A549 (cell line): ENCODE data around the gene TBC1D2B. TPM values are rescaled to one million over a fixed set of nuclear protein-coding genes. Genes with fewer than 3 reads are reported as not detected.

Experiments
- ATAC-seq, 2 experiments: fragments of 200-7000 bp in 1 of 2; fragments of >200 bp in 1 of 2; cut with Nextera tagmentation in 1 of 2; cut with Tn5 transposase in 1 of 2; 3 replicates each; pipeline versions ENCODE4 v1.8.0 to v1.9.1; 2018 to 2020; ENCODE audit warnings: mild to moderate bottlenecking in 1 of 2, moderate library complexity in 1 of 2
- CTCF ChIA-PET: fragments of 300-600 bp; sonication (Branson Sonifier 250); formaldehyde crosslinking; extraction: SDS; loops from one replicate; lab custom pipeline; 2021; ENCODE audit warnings: antibody characterized with exemption, inconsistent platforms; lab: Yijun Ruan, JAX
- POLR2A ChIA-PET: fragments of 350-600 bp; formaldehyde crosslinking; extraction: SDS; loops from one replicate; lab custom pipeline; 2021; ENCODE audit warnings: antibody characterized with exemption, inconsistent platforms; lab: Yijun Ruan, JAX
- DNase-seq, 2 experiments: peaks; one replicate each; pipeline versions ENCODE4 v3.0.0 to v3.0.0-alpha.2; 2011 to 2016; ENCODE audit warnings: low read depth in 1 of 2, low spot score in 1 of 2
- FAIRE-seq: peaks from 2 replicates; lab custom pipeline; 2011; peaks lifted over from hg19 to GRCh38; lab: Jason Lieb, UNC
- H3K27ac ChIP-seq, 2 experiments: fragments of >200 bp; sonication (Bioruptor Twin); formaldehyde crosslinking; 3 replicates each; pipeline ENCODE4 v1.5.1; 2016 to 2017
- H3K4me1 ChIP-seq: fragments of >200 bp; sonication (Bioruptor Twin); formaldehyde crosslinking; 3 replicates; pipeline ENCODE4 v1.6.1; 2016
- H3K4me2 ChIP-seq: fragments of >200 bp; sonication (Bioruptor Twin); formaldehyde crosslinking; 3 replicates; pipeline ENCODE4 v1.6.1; 2016
- H3K4me3 ChIP-seq: fragments of >200 bp; sonication (Bioruptor Twin); formaldehyde crosslinking; 3 replicates; pipeline ENCODE4 v1.5.1; 2016
- H3K9me3 ChIP-seq: fragments of >200 bp; sonication (Bioruptor Twin); formaldehyde crosslinking; 3 replicates; pipeline ENCODE4 v1.6.1; 2016
- BHLHE40 ChIP-seq: IDR thresholded peaks from 2 replicates; pipeline ENCODE4 v1.6.1; 2012; ENCODE audit warnings: low read depth, low read length, inconsistent platforms
- CBX8 ChIP-seq: fragments of 200-600 bp; sonication (generic); IDR thresholded peaks from 2 replicates; pipeline ENCODE4 v1.6.1; 2016
- CEBPB ChIP-seq, 2 experiments: fragments of >200 bp in 1 of 2; sonication (Bioruptor Twin) in 1 of 2; formaldehyde crosslinking in 1 of 2; IDR thresholded peaks; 2 replicates each; pipeline ENCODE4 v1.6.1; 2012 to 2016
- EP300 ChIP-seq, 2 experiments: fragments of >200 bp; sonication (Bioruptor Twin); formaldehyde crosslinking; IDR thresholded peaks; 2 replicates in 1 of 2; 3 replicates in 1 of 2; pipeline ENCODE4 v1.6.1; 2016 to 2017
- FOSL2 ChIP-seq, 2 experiments: fragments of 450-650 bp in 1 of 2; fragments of >200 bp in 1 of 2; sonication (Bioruptor Twin) in 1 of 2; formaldehyde crosslinking; IDR thresholded peaks; 2 replicates each; pipeline versions ENCODE4 v1.5.0 to v1.6.1; 2016 to 2020; ENCODE audit warnings: mild to moderate bottlenecking in 1 of 2, moderate library complexity in 1 of 2
- HEYL ChIP-seq: fragments of 250-450 bp; sonication (Bioruptor Pico); IDR thresholded peaks from 2 replicates; pipeline ENCODE4 v1.8.0; 2021; ENCODE audit warnings: mild to moderate bottlenecking, moderate library complexity
- HOXB13 ChIP-seq: fragments of 250-450 bp; sonication (Bioruptor Pico); IDR thresholded peaks from 2 replicates; pipeline ENCODE4 v1.5.0; 2020; ENCODE audit warnings: low read depth, mild to moderate bottlenecking, moderate library complexity
- JUNB ChIP-seq: fragments of >200 bp; sonication (Bioruptor Twin); formaldehyde crosslinking; IDR thresholded peaks from 2 replicates; pipeline ENCODE4 v1.6.1; 2016
- KDM5A ChIP-seq: fragments of 200-600 bp; sonication (generic); IDR thresholded peaks from 2 replicates; pipeline ENCODE4 v1.6.1; 2016; ENCODE audit warnings: antibody characterized with exemption, mild to moderate bottlenecking
- MAZ ChIP-seq: fragments of 150-350 bp; IDR thresholded peaks from 2 replicates; pipeline ENCODE4 v1.6.1; 2014; ENCODE audit warnings: antibody characterized with exemption, low read depth, low read length, borderline replicate concordance
- NFE2L2 ChIP-seq: fragments of 150-350 bp; conservative IDR thresholded peaks from 2 replicates; pipeline ENCODE4 v1.6.1; 2014; ENCODE audit warnings: low read length
- NPAS2 ChIP-seq: fragments of 250-450 bp; sonication (Bioruptor Pico); IDR thresholded peaks from 2 replicates; pipeline ENCODE4 v1.8.0; 2022; ENCODE audit warnings: mild to moderate bottlenecking, moderate library complexity, borderline replicate concordance
- POLR2A ChIP-seq: IDR thresholded peaks from 2 replicates; pipeline ENCODE4 v1.6.1; 2012; ENCODE audit warnings: mild to moderate bottlenecking, low read length
- RCOR1 ChIP-seq: fragments of 150-350 bp; IDR thresholded peaks from 2 replicates; pipeline ENCODE4 v1.6.1; 2014; ENCODE audit warnings: antibody characterized with exemption, low read length, low read depth
- RFX5 ChIP-seq: fragments of 450-650 bp; IDR thresholded peaks from 2 replicates; pipeline ENCODE4 v1.7.1; 2014; ENCODE audit warnings: antibody characterized with exemption, mild to moderate bottlenecking, moderate library complexity
- ZC3H11A ChIP-seq: fragments of 450-650 bp; IDR thresholded peaks from 2 replicates; pipeline ENCODE4 v1.6.1; 2014; ENCODE audit warnings: antibody characterized with exemption, mild to moderate bottlenecking
- ZFP36 ChIP-seq: fragments of 450-650 bp; IDR thresholded peaks from 2 replicates; pipeline ENCODE4 v1.6.1; 2014; ENCODE audit warnings: borderline replicate concordance; ENCODE audit not compliant: partially characterized antibody
- ZSCAN20 ChIP-seq: fragments of 250-450 bp; sonication (Bioruptor Pico); IDR thresholded peaks from 2 replicates; pipeline ENCODE4 v1.8.0; 2022; ENCODE audit warnings: mild to moderate bottlenecking, moderate library complexity
- WGBS: methylation state at CpG from one replicate; pipeline ENCODE4 v1.1.6; 2017; ENCODE audit errors: missing lambda C conversion rate; 5-methylcytosine and 5-hydroxymethylcytosine counted together
- polyA plus RNA-seq, 4 experiments: library from polyadenylated mRNA; depleted of rRNA in 3 of 4; stranded (reverse); fragments of >200 nt; fragmentation: RNase III in 1 of 4; extraction: RNeasy Plus Mini Kit Qiagen cat#74134 plus additional on column Dnase treatment in 1 of 4; gene quantifications; 2 replicates in 3 of 4; 3 replicates in 1 of 4; pipeline ENCODE4 v1.2.3, GENCODE V29; 2011 to 2017
- TF ChIP-seq, protein P1 (sequence below): fragments of 250-450 bp; sonication (Bioruptor Pico); IDR thresholded peaks from 2 replicates; pipeline ENCODE4 v1.5.0; 2021; ENCODE audit warnings: mild to moderate bottlenecking, moderate library complexity, borderline replicate concordance
- TF ChIP-seq, protein P2 (sequence below): IDR thresholded peaks from 2 replicates; pipeline ENCODE4 v1.6.1; 2012; ENCODE audit warnings: low read depth, borderline replicate concordance

TBC1D2B gene
- polyA plus RNA-seq, 2 of the 4 experiments (the other 2 are of a cell fraction): 13.6 to 13.9 TPM

DNA sequence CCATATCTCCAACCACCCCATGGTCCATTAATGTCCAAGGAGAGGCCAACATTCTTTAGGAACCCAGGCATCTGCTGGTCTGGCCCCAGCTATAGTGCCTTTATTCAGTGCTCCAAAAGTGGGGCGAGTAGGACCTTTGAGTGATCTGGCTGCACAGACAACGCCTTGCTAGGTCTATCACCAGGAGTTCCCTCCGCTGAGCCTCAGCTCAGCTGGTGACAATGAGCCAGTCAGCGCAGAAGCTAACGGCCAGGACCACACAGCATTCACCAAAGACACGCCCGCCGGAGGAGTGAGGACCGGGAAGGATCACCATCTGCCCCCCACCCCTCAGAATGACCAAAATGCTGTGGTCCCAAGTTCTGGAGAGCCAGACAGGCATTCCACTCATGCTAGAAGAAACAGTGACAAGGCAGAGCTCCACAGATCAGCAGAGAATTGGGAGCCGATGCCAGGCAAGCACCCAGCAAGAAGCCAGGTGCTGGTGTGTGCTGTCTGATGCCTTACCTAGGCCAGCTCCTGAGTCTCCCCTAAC lies 19.0 kb downstream of the TBC1D2B start:
- peak overlapping the region; percentile 12 to 57; a peak in 4 of 6 replicates for H3K27ac ChIP-seq
- H3K4me1 ChIP-seq: peaks cover 44% of the 10 kb centered on the region
- DNase-seq (no peak), ATAC-seq (no peak)
- POLR2A ChIA-PET: no interaction called here
- no peak overlapping the region for H3K4me3 ChIP-seq
- no peaks in the 10 kb centered on the region for H3K9me3 ChIP-seq
- WGBS: 84% methylated on average over 10 of the region's 10 CpGs
- CTCF ChIA-PET: interaction anchor here (1.0 to 2.2 kb wide), 8 partner anchors 10 to 137 kb away, joined by 3 to 13 read pairs (median 6); no protein-coding TSS in a partner anchor
- H3K4me2 ChIP-seq: peak overlapping the region; percentile 33; the same call in 2 of the 3 replicates
- TF ChIP-seq ZC3H11A (no peak), CBX8 (no peak), CEBPB (IDR thresholded peaks at IDR 0.05) (no peak), HEYL (CRISPR knock-in tag) (no peak), KDM5A (no peak), RFX5 (no peak), HOXB13 (no peak)
- TF ChIP-seq, all 56 proteins: peak for 0
- no peak for FAIRE-seq

DNA sequence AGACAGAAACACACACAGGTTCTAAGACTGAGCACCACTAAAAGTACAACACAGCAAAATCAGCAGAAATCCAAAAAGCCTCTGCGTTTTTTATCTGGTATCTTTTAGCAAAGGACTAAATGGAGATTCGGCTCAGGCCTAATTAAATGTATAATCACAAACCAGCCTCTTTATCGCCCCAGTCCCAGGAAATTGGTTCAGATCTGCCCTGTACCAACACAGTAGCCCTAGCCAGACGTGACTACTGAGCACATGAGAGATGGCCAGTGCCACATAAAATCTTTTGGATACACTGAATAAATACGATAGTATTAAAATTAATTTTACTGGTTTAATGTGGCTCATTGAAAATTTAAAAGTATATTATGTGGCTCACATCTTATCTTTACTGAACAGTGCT lies 19.7 kb downstream of the TBC1D2B start:
- ChIA-PET POLR2A (no interaction called here), CTCF (interaction anchor here (0.6 to 1.8 kb wide), 4 partner anchors 10 to 58 kb away, joined by 3 to 11 read pairs (median 4); no protein-coding TSS in a partner anchor)
- H3K4me2 ChIP-seq: no peak overlapping the region
- H3K4me3 ChIP-seq: no peak overlapping the region
- peak overlapping the region; percentile 13 to 78; a peak in 4 of 6 replicates for H3K27ac ChIP-seq
- H3K9me3 ChIP-seq: no peaks in the 10 kb centered on the region
- WGBS: 90% methylated on average over 5 of the region's 5 CpGs
- FAIRE-seq (no peak), DNase-seq (no peak), ATAC-seq (no peak)
- peaks cover 44% of the 10 kb centered on the region for H3K4me1 ChIP-seq
- no peak for TF ChIP-seq RCOR1
- no peak for TF ChIP-seq MAZ
- TF ChIP-seq BHLHE40: no peak
- TF ChIP-seq, protein P1, sequence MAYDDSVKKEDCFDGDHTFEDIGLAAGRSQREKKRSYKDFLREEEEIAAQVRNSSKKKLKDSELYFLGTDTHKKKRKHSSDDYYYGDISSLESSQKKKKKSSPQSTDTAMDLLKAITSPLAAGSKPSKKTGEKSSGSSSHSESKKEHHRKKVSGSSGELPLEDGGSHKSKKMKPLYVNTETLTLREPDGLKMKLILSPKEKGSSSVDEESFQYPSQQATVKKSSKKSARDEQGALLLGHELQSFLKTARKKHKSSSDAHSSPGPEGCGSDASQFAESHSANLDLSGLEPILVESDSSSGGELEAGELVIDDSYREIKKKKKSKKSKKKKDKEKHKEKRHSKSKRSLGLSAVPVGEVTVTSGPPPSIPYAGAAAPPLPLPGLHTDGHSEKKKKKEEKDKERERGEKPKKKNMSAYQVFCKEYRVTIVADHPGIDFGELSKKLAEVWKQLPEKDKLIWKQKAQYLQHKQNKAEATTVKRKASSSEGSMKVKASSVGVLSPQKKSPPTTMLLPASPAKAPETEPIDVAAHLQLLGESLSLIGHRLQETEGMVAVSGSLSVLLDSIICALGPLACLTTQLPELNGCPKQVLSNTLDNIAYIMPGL: no peak
- TF ChIP-seq ZFP36: no peak
- no peak for TF ChIP-seq HOXB13
- TF ChIP-seq ZSCAN20 (CRISPR knock-in tag): no peak
- TF ChIP-seq, protein P2, sequence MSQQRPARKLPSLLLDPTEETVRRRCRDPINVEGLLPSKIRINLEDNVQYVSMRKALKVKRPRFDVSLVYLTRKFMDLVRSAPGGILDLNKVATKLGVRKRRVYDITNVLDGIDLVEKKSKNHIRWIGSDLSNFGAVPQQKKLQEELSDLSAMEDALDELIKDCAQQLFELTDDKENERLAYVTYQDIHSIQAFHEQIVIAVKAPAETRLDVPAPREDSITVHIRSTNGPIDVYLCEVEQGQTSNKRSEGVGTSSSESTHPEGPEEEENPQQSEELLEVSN: no peak
- no peak for TF ChIP-seq KDM5A
- no peak for TF ChIP-seq NPAS2 (CRISPR knock-in tag)
- no peak for TF ChIP-seq POLR2A
- no peak for TF ChIP-seq JUNB
- no peak for TF ChIP-seq NFE2L2
- TF ChIP-seq, all 56 proteins: peak for 0

DNA sequence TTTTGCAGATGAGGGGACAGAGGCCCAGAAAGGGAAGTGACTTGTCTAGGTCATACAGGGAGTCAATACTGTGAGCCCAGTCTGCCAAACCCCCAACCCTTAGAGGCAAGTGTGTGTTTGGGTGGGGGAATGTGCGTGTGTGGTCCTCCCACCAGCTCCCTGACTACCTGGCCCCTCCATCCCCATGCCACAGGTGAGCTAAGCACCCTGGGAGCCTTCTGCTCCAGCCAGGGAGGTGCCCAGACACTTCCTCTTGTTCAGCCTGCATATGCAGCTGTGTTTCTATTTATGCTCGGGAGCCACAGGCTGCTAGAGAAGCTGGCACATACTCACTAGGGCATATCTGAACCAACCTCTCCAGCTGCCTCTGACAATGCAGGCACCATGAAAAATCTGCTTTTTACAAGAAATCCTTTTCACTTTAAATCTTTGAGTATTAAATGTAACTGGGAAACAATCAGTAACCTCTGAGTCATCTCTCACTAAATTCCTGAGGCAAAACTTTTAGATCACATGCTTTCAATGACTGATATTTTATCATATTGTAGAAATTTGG lies 20.7 kb downstream of the TBC1D2B start:
- WGBS: 29% methylated on average over 2 of the region's 2 CpGs
- Histone ChIP-seq H3K9me3 (no peaks in the 10 kb centered on the region), H3K4me3 (no peak overlapping the region), H3K4me2 (peak overlapping the region; percentile 60), H3K4me1 (peaks cover 45% of the 10 kb centered on the region), H3K27ac (peak overlapping the region; percentile 37 to 78)
- DNase-seq: no peak
- ChIA-PET POLR2A (no interaction called here), CTCF (interaction anchor here (1.3 to 1.6 kb wide), 4 partner anchors 14 to 52 kb away, joined by 3 to 5 read pairs (median 4); no protein-coding TSS in a partner anchor)
- peak; percentile 51 to 69; a peak in 4 of 6 replicates for ATAC-seq
- FAIRE-seq: no peak
- no peak for TF ChIP-seq FOSL2 (IDR thresholded peaks at IDR 0.05)
- peak; percentile 56; the same call in 1 of the 2 replicates for TF ChIP-seq FOSL2 (CRISPR knock-in tag; IDR thresholded peaks at IDR 0.05)
- TF ChIP-seq EP300 (IDR thresholded peaks at IDR 0.05): no peak
